ENCODE results near the gene YTHDC2. TPM values are rescaled to one million over a fixed set of nuclear protein-coding genes. Genes with fewer than 3 reads are reported as not detected.

The YTHDC2 gene
- total RNA-seq, 1 donor from 2014 or later: 32.1 TPM

GRCh38 chr5:113527746-113528145 is 14.3 kb downstream of the YTHDC2 start:
- H3K27ac Mint-ChIP-seq (ENCODE audit: unreplicated experiment): no peak overlapping the region
- no peaks in the 10 kb centered on the region for H3K27me3 Mint-ChIP-seq (ENCODE audit: low read depth)
- no peak for TF ChIP-seq CTCF (conservative IDR thresholded peaks at IDR 0.05)
- H3K4me1 Mint-ChIP-seq: peaks cover 5% of the 10 kb centered on the region
- DNase-seq (ENCODE audit: low read depth, low spot score): no peak
- H3K9me3 Mint-ChIP-seq: peaks cover 7% of the 10 kb centered on the region
- no peak overlapping the region for H3K4me3 Mint-ChIP-seq
- peaks cover 18% of the 10 kb centered on the region for H3K36me3 Mint-ChIP-seq (ENCODE audit: low read depth)

- Mint-ChIP-seq H3K9me3 (peaks cover 7% of the 10 kb centered on the region), H3K36me3 (ENCODE audit: low read depth) (peaks cover 33% of the 10 kb centered on the region), H3K4me3 (no peak overlapping the region), H3K27ac (ENCODE audit: unreplicated experiment) (no peak overlapping the region), H3K27me3 (ENCODE audit: low read depth) (no peaks in the 10 kb centered on the region), H3K4me1 (no peaks in the 10 kb centered on the region)
- no peak for TF ChIP-seq CTCF (conservative IDR thresholded peaks at IDR 0.05)
- no peak for DNase-seq (ENCODE audit: low read depth, low spot score)
Measured at GRCh38 chr5:113531481-113532159, 18.1 kb downstream of the YTHDC2 start.

- DNase-seq (ENCODE audit: low read depth, low spot score): no peak
- H3K9me3 Mint-ChIP-seq: no peaks in the 10 kb centered on the region
- H3K4me3 Mint-ChIP-seq: no peak overlapping the region
Measured at GRCh38 chr5:113538313-113538712, 24.8 kb downstream of the YTHDC2 start.

GRCh38 chr5:113546703-113547183 is 33.2 kb downstream of the YTHDC2 start:
- TF ChIP-seq CTCF (conservative IDR thresholded peaks at IDR 0.05): no peak
- H3K9me3 Mint-ChIP-seq: no peaks in the 10 kb centered on the region
- H3K27ac Mint-ChIP-seq (ENCODE audit: unreplicated experiment): no peak overlapping the region
- H3K36me3 Mint-ChIP-seq (ENCODE audit: low read depth): peaks cover 22% of the 10 kb centered on the region
- H3K4me3 Mint-ChIP-seq: no peak overlapping the region
- H3K4me1 Mint-ChIP-seq: no peaks in the 10 kb centered on the region
- H3K27me3 Mint-ChIP-seq (ENCODE audit: low read depth): no peaks in the 10 kb centered on the region
- no peak for DNase-seq (ENCODE audit: low read depth, low spot score)

More at GRCh38 chr5:113538313-113538712, 24.8 kb downstream of the YTHDC2 start:
- no peak for TF ChIP-seq CTCF (conservative IDR thresholded peaks at IDR 0.05)
- H3K4me1 Mint-ChIP-seq: no peaks in the 10 kb centered on the region
- H3K36me3 Mint-ChIP-seq (ENCODE audit: low read depth): peaks cover 26% of the 10 kb centered on the region
- no peaks in the 10 kb centered on the region for H3K27me3 Mint-ChIP-seq (ENCODE audit: low read depth)
- no peak overlapping the region for H3K27ac Mint-ChIP-seq (ENCODE audit: unreplicated experiment)

DNA sequence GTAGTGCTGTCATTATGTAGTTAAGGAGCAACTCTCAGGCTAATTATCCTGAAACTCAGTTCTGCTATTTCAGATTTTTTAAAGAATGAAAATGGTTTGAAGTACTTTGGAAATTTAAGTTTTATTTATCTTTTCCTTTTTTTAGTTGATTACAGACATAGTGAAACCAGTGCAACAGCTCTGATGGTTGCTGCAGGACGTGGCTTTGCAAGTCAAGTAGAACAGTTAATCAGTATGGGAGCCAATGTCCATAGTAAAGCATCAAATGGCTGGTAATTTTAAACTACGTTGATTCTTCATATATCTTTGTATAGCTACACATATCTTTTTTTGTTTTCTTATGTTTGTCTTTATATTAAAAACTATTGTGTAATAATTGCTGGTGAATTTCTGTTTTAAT is 34.9 kb downstream of the YTHDC2 start:
- H3K4me1 Mint-ChIP-seq: no peaks in the 10 kb centered on the region
- H3K27ac Mint-ChIP-seq (ENCODE audit: unreplicated experiment): no peak overlapping the region
- H3K36me3 Mint-ChIP-seq (ENCODE audit: low read depth): peaks cover 22% of the 10 kb centered on the region
- no peaks in the 10 kb centered on the region for H3K9me3 Mint-ChIP-seq
- no peak for DNase-seq (ENCODE audit: low read depth, low spot score)
- no peak for TF ChIP-seq CTCF (conservative IDR thresholded peaks at IDR 0.05)
- H3K27me3 Mint-ChIP-seq (ENCODE audit: low read depth): no peaks in the 10 kb centered on the region
- no peak overlapping the region for H3K4me3 Mint-ChIP-seq
